Neural crest cell (in vitro differentiated cells): ENCODE measurements around the gene ABCC12. TPM values are rescaled to one million over a fixed set of nuclear protein-coding genes. Genes with fewer than 3 reads are reported as not detected.
A peak's percentile ranks its signal among the peaks of the same experiment; 100 is the strongest.

Experiments used
- DNase-seq: peaks from one replicate; pipeline ENCODE4 v3.0.0; 2021; ENCODE audit warnings: low read depth, mixed read lengths, low spot score
- H3K27ac Mint-ChIP-seq: one replicate; pipeline ENCODE4 v1.8.0; 2021; ENCODE audit warnings: mild to moderate bottlenecking, mixed read lengths; ENCODE audit not compliant: unreplicated experiment
- H3K27me3 Mint-ChIP-seq: 2 replicates; pipeline ENCODE4 v1.8.0; 2021; ENCODE audit warnings: low read depth, mild to moderate bottlenecking, mixed read lengths
- H3K36me3 Mint-ChIP-seq: 2 replicates; pipeline ENCODE4 v1.8.0; 2021; ENCODE audit warnings: low read depth, mild to moderate bottlenecking, mixed read lengths
- H3K4me1 Mint-ChIP-seq: 2 replicates; pipeline ENCODE4 v1.8.0; 2021; ENCODE audit warnings: mixed read lengths
- H3K4me3 Mint-ChIP-seq: one replicate; pipeline ENCODE4 v1.8.0; 2021; ENCODE audit warnings: mild to moderate bottlenecking, mixed read lengths
- H3K9me3 Mint-ChIP-seq: 2 replicates; pipeline ENCODE4 v1.8.0; 2021; ENCODE audit warnings: mixed read lengths
- CTCF ChIP-seq: fragments of 200-600 bp; sonication (generic); conservative IDR thresholded peaks from 2 replicates; pipeline ENCODE4 v1.5.0; 2021; ENCODE audit warnings: antibody characterized with exemption, mild to moderate bottlenecking
- total RNA-seq: library from RNA; stranded (reverse); gene quantifications from 2 replicates; pipeline ENCODE4 v1.2.1, GENCODE V29; 2021

The ABCC12 gene
- total RNA-seq, 1 donor from 2014 or later, result 0.07 TPM

GRCh38 chr16:48137822-48138221 lies 18.0 kb downstream of the ABCC12 start:
- Mint-ChIP-seq H3K4me3 (no peak overlapping the region), H3K9me3 (peaks cover 3% of the 10 kb centered on the region), H3K4me1 (peaks cover 20% of the 10 kb centered on the region), H3K27ac (no peak overlapping the region), H3K36me3 (no peaks in the 10 kb centered on the region), H3K27me3 (no peaks in the 10 kb centered on the region)
- no peak for DNase-seq
- no peak for TF ChIP-seq CTCF

- Mint-ChIP-seq H3K36me3 (no peaks in the 10 kb centered on the region), H3K9me3 (no peaks in the 10 kb centered on the region), H3K27me3 (no peaks in the 10 kb centered on the region), H3K4me3 (no peak overlapping the region), H3K4me1 (peaks cover 20% of the 10 kb centered on the region), H3K27ac (peak overlapping the region; percentile 16)
- no peak for TF ChIP-seq CTCF
- no peak for DNase-seq
Observed at GRCh38 chr16:48136547-48137360, 19.0 kb downstream of the ABCC12 start.

- Mint-ChIP-seq H3K27me3 (no peaks in the 10 kb centered on the region), H3K4me3 (no peak overlapping the region), H3K27ac (peak overlapping the region; percentile 39), H3K4me1 (peaks cover 14% of the 10 kb centered on the region), H3K36me3 (no peaks in the 10 kb centered on the region), H3K9me3 (no peaks in the 10 kb centered on the region)
- no peak for TF ChIP-seq CTCF
- DNase-seq, result no peak
Observed at GRCh38 chr16:48133455-48134211, 22.2 kb downstream of the ABCC12 start.

- Mint-ChIP-seq H3K27me3 (no peaks in the 10 kb centered on the region), H3K9me3 (no peaks in the 10 kb centered on the region), H3K4me3 (no peak overlapping the region)
Observed at GRCh38 chr16:48132696-48133095, 23.1 kb downstream of the ABCC12 start.

More at GRCh38 chr16:48132696-48133095, 23.1 kb downstream of the ABCC12 start:
- no peak overlapping the region for H3K27ac Mint-ChIP-seq
- H3K4me1 Mint-ChIP-seq, result peaks cover 14% of the 10 kb centered on the region
- no peak for TF ChIP-seq CTCF
- DNase-seq, result no peak
- no peaks in the 10 kb centered on the region for H3K36me3 Mint-ChIP-seq
